MM.1S (cell line): ENCODE measurements around the gene TFCP2L1.

Experiments
- CTCF ChIP-seq: fragments of 300-600 bp; sonication (generic); IDR thresholded peaks from 2 replicates; pipeline ENCODE4 v1.5.1; 2016; ENCODE audit warnings: antibody characterized with exemption, low read length, mixed read lengths
- EZH2 ChIP-seq: fragments of 300-600 bp; sonication (generic); optimal IDR thresholded peaks from 2 replicates; pipeline ENCODE3; 2017; ENCODE audit warnings: low read depth, mild to moderate bottlenecking, antibody characterized with exemption, low read length, mixed read lengths
- EZH2phosphoT487 ChIP-seq: fragments of 300-600 bp; sonication (generic); IDR thresholded peaks from 2 replicates; pipeline ENCODE4 v1.6.1; 2018; ENCODE audit warnings: antibody characterized with exemption, low read length

- TF ChIP-seq EZH2 = no peak
- TF ChIP-seq CTCF = no peak
- TF ChIP-seq EZH2phosphoT487 = no peak
These were observed 46.2 kb downstream of the TFCP2L1 start for GRCh38 chr2:121238828-121239227.
